IMR-90 (cell line): ENCODE data around the gene TIMM50.

ENCODE experiments used
- BHLHE40 ChIP-seq: fragments of 150-350 bp; IDR thresholded peaks from 2 replicates; pipeline ENCODE4 v1.6.1; 2016; ENCODE audit warnings: mild to moderate bottlenecking, low read depth, low read length
- RFX5 ChIP-seq: IDR thresholded peaks from 2 replicates; pipeline ENCODE4 v1.8.0; 2012; ENCODE audit warnings: low read depth, mild to moderate bottlenecking, low read length, moderate library complexity
- TF ChIP-seq, protein P1 (sequence below): conservative IDR thresholded peaks from 2 replicates; pipeline ENCODE4 v1.5.1; 2012; ENCODE audit warnings: mild to moderate bottlenecking, low read depth, low read length, improper control_type of control experiment

DNA sequence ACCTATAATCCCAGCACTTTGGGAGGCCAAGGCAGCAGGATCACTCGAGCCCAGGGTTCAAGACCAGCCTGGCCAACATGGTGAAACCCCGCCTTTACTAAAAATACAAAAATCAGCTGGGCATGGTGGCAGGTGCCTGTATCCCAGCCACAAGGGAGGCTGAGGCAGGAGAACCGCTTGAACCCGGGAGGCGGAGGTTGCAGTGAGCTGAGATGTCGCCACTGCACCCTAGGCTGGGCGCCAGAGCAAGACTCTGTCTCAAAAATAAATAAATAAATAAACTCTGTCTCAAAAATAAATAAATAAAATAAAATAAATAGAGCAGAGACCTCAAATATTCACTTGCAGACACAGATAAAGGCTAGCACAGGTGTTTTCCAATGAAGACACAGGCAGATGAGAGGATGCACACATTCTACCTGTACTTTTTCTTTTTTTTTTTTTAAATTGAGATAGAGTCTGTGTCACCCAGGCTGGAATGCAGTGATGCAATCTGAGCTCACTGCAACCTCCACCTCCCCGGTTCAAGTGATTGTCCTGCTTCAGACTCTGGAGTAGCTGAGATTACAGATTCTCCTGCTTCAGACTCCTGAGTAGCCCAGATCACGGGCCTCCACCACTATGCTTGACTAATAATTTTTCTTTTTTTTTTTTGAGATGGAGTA lies 42.2 kb upstream of the TIMM50 start:
- TF ChIP-seq BHLHE40 (no peak), RFX5 (no peak)
- TF ChIP-seq, protein P1, sequence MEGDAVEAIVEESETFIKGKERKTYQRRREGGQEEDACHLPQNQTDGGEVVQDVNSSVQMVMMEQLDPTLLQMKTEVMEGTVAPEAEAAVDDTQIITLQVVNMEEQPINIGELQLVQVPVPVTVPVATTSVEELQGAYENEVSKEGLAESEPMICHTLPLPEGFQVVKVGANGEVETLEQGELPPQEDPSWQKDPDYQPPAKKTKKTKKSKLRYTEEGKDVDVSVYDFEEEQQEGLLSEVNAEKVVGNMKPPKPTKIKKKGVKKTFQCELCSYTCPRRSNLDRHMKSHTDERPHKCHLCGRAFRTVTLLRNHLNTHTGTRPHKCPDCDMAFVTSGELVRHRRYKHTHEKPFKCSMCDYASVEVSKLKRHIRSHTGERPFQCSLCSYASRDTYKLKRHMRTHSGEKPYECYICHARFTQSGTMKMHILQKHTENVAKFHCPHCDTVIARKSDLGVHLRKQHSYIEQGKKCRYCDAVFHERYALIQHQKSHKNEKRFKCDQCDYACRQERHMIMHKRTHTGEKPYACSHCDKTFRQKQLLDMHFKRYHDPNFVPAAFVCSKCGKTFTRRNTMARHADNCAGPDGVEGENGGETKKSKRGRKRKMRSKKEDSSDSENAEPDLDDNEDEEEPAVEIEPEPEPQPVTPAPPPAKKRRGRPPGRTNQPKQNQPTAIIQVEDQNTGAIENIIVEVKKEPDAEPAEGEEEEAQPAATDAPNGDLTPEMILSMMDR = no peak
